Heart left ventricle (tissue), 16 donors: ENCODE results near the gene IRAK1BP1. TPM values are rescaled to one million over a fixed set of nuclear protein-coding genes. Genes with fewer than 3 reads are reported as not detected.
A peak's percentile ranks its signal among the peaks of the same experiment; 100 is the strongest.

Experiments used
- ATAC-seq, 4 donors: fragments of 200-7000 bp; cut with Tn5 transposase; one replicate each; pipeline ENCODE4 v1.9.1; 2020 to 2022; ENCODE audit warnings: moderate library complexity in 4 of 4, mild to moderate bottlenecking in 3 of 4, moderate number of reproducible peaks in 1 of 4
- DNase-seq, 5 donors: peaks; one replicate each; pipeline ENCODE4 v3.0.0-alpha.2; 2020
- H3K27ac ChIP-seq, 12 donors: fragments of 200-600 bp; sonication (generic) in 4 of 12; one replicate each; pipeline versions ENCODE4 v1.5.0 to v1.8.0; 2016 to 2022; ENCODE audit warnings: mild to moderate bottlenecking in 2 of 12
- H3K27me3 ChIP-seq, 9 donors: fragments of 200-600 bp; sonication (generic) in 2 of 9; one replicate each; pipeline versions ENCODE4 v1.5.1 to v1.8.0; 2016 to 2022; ENCODE audit warnings: mild to moderate bottlenecking in 3 of 9
- H3K36me3 ChIP-seq, 9 donors: fragments of 200-600 bp; sonication (generic) in 2 of 9; one replicate each; pipeline versions ENCODE4 v1.5.0 to v1.8.0; 2018 to 2022; ENCODE audit warnings: mild to moderate bottlenecking in 2 of 9
- H3K4me1 ChIP-seq, 12 donors: fragments of 200-600 bp; sonication (generic) in 4 of 12; one replicate each; pipeline versions ENCODE4 v1.5.0 to v1.8.0; 2016 to 2022; ENCODE audit warnings: mild to moderate bottlenecking in 3 of 12
- H3K4me3 ChIP-seq, 12 donors: fragments of 200-600 bp; sonication (generic) in 4 of 12; one replicate each; pipeline versions ENCODE4 v1.5.0 to v1.8.0; 2017 to 2022; ENCODE audit warnings: mild to moderate bottlenecking in 9 of 12, moderate library complexity in 4 of 12
- H3K9me3 ChIP-seq, 12 donors: fragments of 200-600 bp; sonication (generic) in 4 of 12; one replicate each; pipeline versions ENCODE4 v1.5.0 to v1.8.0; 2016 to 2022; ENCODE audit warnings: mild to moderate bottlenecking in 1 of 12
- POLR2A ChIP-seq, 2 donors: fragments of 450-650 bp; IDR thresholded peaks; one replicate each; pipeline ENCODE4 v1.6.1; 2017; ENCODE audit warnings: antibody characterized with exemption in 2 of 2, mild to moderate bottlenecking in 2 of 2, moderate library complexity in 2 of 2
- WGBS, 4 donors: extraction: QIAGEN DNeasy Blood & Tissue Kit in 2 of 4; methylation state at CpG; one replicate each; pipeline versions ENCODE4 v1.1.5 to v1.1.7; 2013 to 2018; 5-methylcytosine and 5-hydroxymethylcytosine counted together
- intact Hi-C, 10 donors: fragments of 100-400 bp; cut with DNase I; formaldehyde crosslinking; loops; one replicate each; pipeline versions ENCODE4 v1.11.1 to v1.14.2; 2022
- long read RNA-seq, 3 donors: library from polyadenylated mRNA; unstranded; transcript quantifications; one replicate each; pipeline ENCODE4 v2.0.0, GENCODE V29; 2020 to 2021
- polyA plus RNA-seq, 2 donors: library from polyadenylated mRNA; stranded (reverse); fragments of 200-250 nt; gene quantifications; one replicate each; pipeline ENCODE4 v1.2.3, GENCODE V29; 2013
- total RNA-seq, 9 donors: library from RNA; depleted of rRNA in 2 of 9; stranded (reverse); fragments of >200 nt in 2 of 9; fragmentation: NEBNext Ultra II Directional in 3 of 9; extraction: Animal tissue kit (Norgen Biotek cat#: 25700) in 3 of 9; gene quantifications; one replicate each; pipeline versions ENCODE4 v1.1.0 to v1.2.4, GENCODE V29; 2016 to 2023
- TF ChIP-seq, protein P1 (sequence below), 12 donors: fragments of 200-600 bp; sonication (generic) in 4 of 12; IDR thresholded peaks; one replicate each; pipeline versions ENCODE4 v1.5.0 to v1.8.0; 2018 to 2022; ENCODE audit warnings: antibody characterized with exemption in 12 of 12, mild to moderate bottlenecking in 5 of 12
- donor health status: ischemic (EF 13 %, LVEDD 7.1; RV severe dilation, severe dysfunction).
- donor health status: healthy with polysubstance abuse.
- donor health status: DM: no; HTN: yes; CAD: no.
- donor health status: DM: no; HTN: no; CAD: no.
- donor health status: ischemic (EF 25% LVEDD 6.9; RV normal size, moderate dysfunction).
- donor health status: ischemic (EF 25% LVEDD 5.7; RV mildly dilated, moderate dysfunction).
- donor health status: healthy.
- donor health status: DM: yes; HTN: yes; CAD: no.
- donor health status: ischemic (EF 35%, LVEDD 5.7; RV mildly dilated, moderate dysfunction).
- donor health status: nonischemic (EF 11% LVEDD 7.7; RV severe dilation, severe dysfunction).
- donor health status: DM: yes; HTN: yes; CAD: no.
- donor health status: PGD.
- donor health status: ischemic (EF 29% LVEDD 5.4; RV normal size, mild dysfunction).
- donor health status: nonischemic (EF 23%, LVEDD 6.1; RV moderate dilation, normal function).

IRAK1BP1 gene
- total RNA-seq (1 to 10 TPM; 2.7 to 5.4 (median 3.4) TPM), polyA plus RNA-seq (1 to 10 TPM; 1.9 to 3.2 TPM)
- long read RNA-seq, donor 1, full-length matches to known transcripts = 1 of 8 reads
- long read RNA-seq, donor 1, partial matches to known transcripts = 0 of 8 reads
- long read RNA-seq, donor 1, other reads (novel, unspliced or antisense) = 7 of 8 reads
- long read RNA-seq, donor 2, partial matches to known transcripts = 0 of 3 reads
- long read RNA-seq, donor 2, other reads (novel, unspliced or antisense) = 3 of 3 reads
- long read RNA-seq, donor 3, full-length matches to known transcripts = 3 of 4 reads
- long read RNA-seq, donor 3, partial matches to known transcripts = 0 of 4 reads
- long read RNA-seq, donor 3, other reads (novel, unspliced or antisense) = 1 of 4 reads

DNA sequence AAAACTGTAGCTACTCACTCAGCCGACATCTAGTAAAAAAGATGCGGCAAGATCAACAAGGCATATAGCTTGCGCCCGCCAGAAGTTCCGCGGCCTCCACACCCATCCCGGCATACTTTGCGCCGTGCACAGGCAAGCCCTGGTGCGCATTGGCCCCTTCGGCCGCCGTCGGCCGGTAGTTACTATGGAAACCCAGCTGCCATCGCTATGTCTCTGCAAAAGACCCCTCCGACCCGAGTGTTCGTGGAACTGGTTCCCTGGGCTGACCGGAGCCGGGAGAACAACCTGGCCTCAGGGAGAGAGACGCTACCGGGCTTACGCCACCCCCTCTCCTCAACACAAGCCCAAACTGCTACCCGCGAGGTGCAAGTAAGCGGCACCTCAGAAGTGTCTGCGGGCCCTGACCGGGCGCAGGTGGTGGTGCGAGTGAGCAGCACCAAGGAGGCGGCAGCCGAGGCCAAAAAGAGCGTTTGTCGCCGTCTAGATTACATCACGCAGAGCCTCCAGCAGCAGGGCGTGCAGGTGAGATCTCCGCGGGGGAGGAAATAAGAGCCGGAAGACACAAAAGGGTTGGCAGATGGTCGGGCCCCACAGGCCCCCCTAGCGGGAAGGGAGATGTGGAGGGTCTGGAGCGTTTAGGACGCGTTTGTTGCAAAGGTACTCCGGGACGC, at the start of gene IRAK1BP1:
IRAK1BP1 (plus strand) TSS at position 182 of the 671 bp plus-strand sequence; CDS start at position 208, 26 bp downstream.
- WGBS, 4 donors = 0% methylated on average over 23 to 48 of the region's 48 CpGs
- TF ChIP-seq POLR2A (IDR thresholded peaks at IDR 0.05) = no peak
- TF ChIP-seq, protein P1, sequence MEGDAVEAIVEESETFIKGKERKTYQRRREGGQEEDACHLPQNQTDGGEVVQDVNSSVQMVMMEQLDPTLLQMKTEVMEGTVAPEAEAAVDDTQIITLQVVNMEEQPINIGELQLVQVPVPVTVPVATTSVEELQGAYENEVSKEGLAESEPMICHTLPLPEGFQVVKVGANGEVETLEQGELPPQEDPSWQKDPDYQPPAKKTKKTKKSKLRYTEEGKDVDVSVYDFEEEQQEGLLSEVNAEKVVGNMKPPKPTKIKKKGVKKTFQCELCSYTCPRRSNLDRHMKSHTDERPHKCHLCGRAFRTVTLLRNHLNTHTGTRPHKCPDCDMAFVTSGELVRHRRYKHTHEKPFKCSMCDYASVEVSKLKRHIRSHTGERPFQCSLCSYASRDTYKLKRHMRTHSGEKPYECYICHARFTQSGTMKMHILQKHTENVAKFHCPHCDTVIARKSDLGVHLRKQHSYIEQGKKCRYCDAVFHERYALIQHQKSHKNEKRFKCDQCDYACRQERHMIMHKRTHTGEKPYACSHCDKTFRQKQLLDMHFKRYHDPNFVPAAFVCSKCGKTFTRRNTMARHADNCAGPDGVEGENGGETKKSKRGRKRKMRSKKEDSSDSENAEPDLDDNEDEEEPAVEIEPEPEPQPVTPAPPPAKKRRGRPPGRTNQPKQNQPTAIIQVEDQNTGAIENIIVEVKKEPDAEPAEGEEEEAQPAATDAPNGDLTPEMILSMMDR (IDR thresholded peaks at IDR 0.05) = no peak
- intact Hi-C loops = no loop called here

GRCh38 chr6:78824045-78824444, 43.3 kb upstream of the IRAK1BP1 start:
- ATAC-seq = no peak
- H3K9me3 ChIP-seq = peaks cover 0 to 42% (median 4%) of the 10 kb centered on the region in 12 donors
- no peak overlapping the region for H3K27ac ChIP-seq
- intact Hi-C loops = no loop called here
- H3K27me3 ChIP-seq = no peaks in the 10 kb centered on the region
- TF ChIP-seq, protein P1 (IDR thresholded peaks at IDR 0.05) = no peak
- TF ChIP-seq POLR2A (IDR thresholded peaks at IDR 0.05) = no peak
- no peak for DNase-seq
- no peaks in the 10 kb centered on the region for H3K36me3 ChIP-seq
- H3K4me3 ChIP-seq = no peak overlapping the region
- H3K4me1 ChIP-seq = no peaks in the 10 kb centered on the region

More for the DNA sequence above, at the start of gene IRAK1BP1:
- H3K9me3 ChIP-seq = no peaks in the 10 kb centered on the region
- DNase-seq = peak; percentile 83 to 89 (median 87)
- ATAC-seq = peak; percentile 98 to 100 (median 99)
- H3K4me3 ChIP-seq = peak within 1 kb of the TSS; percentile 65 to 100 (median 88)
- peaks cover 0 to 8% (median 0%) of the 10 kb centered on the region in 9 donors for H3K36me3 ChIP-seq
- H3K27ac ChIP-seq = peak within 1 kb of the TSS in 11 of 12 donors; percentile 17 to 76 (median 65)
- H3K27me3 ChIP-seq = no peaks in the 10 kb centered on the region
- H3K4me1 ChIP-seq = peaks cover 0 to 16% (median 6%) of the 10 kb centered on the region in 12 donors

DNA sequence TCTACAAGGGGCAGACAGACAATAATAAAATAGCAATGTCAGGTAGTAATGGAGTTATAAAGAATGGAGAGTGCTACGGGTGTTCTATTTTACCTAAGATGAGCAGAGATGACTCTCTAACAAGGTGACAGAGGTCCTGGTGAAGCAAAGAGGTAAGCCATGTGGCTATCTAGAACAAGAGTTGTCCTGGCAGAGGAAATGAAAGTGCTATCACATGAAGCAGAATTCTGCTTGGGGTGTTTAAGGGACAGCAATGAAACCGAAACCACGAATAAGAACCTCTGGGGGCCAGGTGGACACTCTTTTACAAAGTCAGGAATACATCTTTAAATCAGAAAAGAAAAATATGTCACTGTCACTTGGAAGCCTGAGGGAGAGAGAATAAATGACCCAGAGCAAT, 37.9 kb upstream of the IRAK1BP1 start:
- TF ChIP-seq, protein P1 (IDR thresholded peaks at IDR 0.05) = no peak
- H3K4me1 ChIP-seq = peaks cover 0 to 11% (median 0%) of the 10 kb centered on the region in 12 donors
- WGBS, 4 donors = 75 to 85% (median 80%) methylated on average over 3 of the region's 3 CpGs
- H3K27ac ChIP-seq = no peak overlapping the region
- H3K9me3 ChIP-seq = peaks cover 0 to 2% (median 0%) of the 10 kb centered on the region in 12 donors
- no peak overlapping the region for H3K4me3 ChIP-seq
- intact Hi-C loops = no loop called here
- ATAC-seq (no peak), DNase-seq (no peak)
- H3K27me3 ChIP-seq = no peaks in the 10 kb centered on the region
- H3K36me3 ChIP-seq = no peaks in the 10 kb centered on the region

DNA sequence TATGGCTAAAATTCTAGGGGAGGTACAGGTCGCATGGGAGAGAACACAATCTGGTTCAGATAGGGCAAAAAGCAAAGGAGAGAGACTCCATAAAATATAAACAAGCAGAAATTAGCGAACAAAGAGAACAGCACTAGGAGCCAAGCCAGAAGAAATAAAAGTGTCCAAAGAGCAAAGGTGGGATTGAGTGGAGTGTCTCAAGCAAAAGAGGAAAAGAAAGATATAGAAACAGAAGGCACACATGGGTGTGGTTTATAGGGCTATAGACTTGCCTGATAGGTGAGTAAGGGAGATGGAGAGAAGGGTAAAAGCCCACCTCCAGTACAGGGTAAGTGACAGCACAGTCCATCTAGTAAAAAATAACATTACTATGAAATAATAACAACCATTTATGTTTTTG, 36.5 kb upstream of the IRAK1BP1 start:
- no peak for TF ChIP-seq POLR2A (IDR thresholded peaks at IDR 0.05)
- DNase-seq = no peak
- WGBS, 4 donors = 77 to 85% (median 79%) methylated on average over 2 of the region's 2 CpGs
- Histone ChIP-seq H3K4me3 (no peak overlapping the region), H3K27ac (no peak overlapping the region), H3K27me3 (no peaks in the 10 kb centered on the region), H3K36me3 (no peaks in the 10 kb centered on the region), H3K9me3 (no peaks in the 10 kb centered on the region), H3K4me1 (peaks cover 0 to 11% (median 0%) of the 10 kb centered on the region in 12 donors)
- intact Hi-C loops = loop anchor here in 1 of 10 donors (10.0 kb wide), 1 partner anchor 1086 kb away; no protein-coding TSS in a partner anchor
- ATAC-seq = no peak
